HEK293 (cell line): Measurements from ENCODE around the gene SPATA12.

Experiments used
- MEIS1 ChIP-seq: sonication (generic); formaldehyde crosslinking; IDR thresholded peaks from 2 replicates; pipeline ENCODE4 v1.8.1; 2022; ENCODE audit warnings: missing genetic modification reagents, mild to moderate bottlenecking, borderline replicate concordance
- ZBTB8A ChIP-seq: fragments of 450-650 bp; formaldehyde crosslinking; IDR thresholded peaks from 2 replicates; pipeline ENCODE4 v1.5.1; 2016; ENCODE audit warnings: missing biosample characterization, missing genetic modification characterization
- ZNF302 ChIP-seq: fragments of 450-650 bp; formaldehyde crosslinking; IDR thresholded peaks from 2 replicates; pipeline ENCODE4 v1.5.1; 2016; ENCODE audit warnings: missing biosample characterization, missing genetic modification characterization, low read depth
- TF ChIP-seq, protein P1 (sequence below): fragments of 450-650 bp; formaldehyde crosslinking; IDR thresholded peaks from 2 replicates; pipeline ENCODE4 v1.5.1; 2016; ENCODE audit warnings: missing biosample characterization, missing genetic modification characterization
- TF ChIP-seq, protein P2 (sequence below): fragments of 450-650 bp; formaldehyde crosslinking; IDR thresholded peaks from 2 replicates; pipeline ENCODE4 v1.5.1; 2016; ENCODE audit warnings: missing biosample characterization, missing genetic modification characterization
- TF ChIP-seq, protein P3 (sequence below): fragments of 450-650 bp; formaldehyde crosslinking; IDR thresholded peaks from 2 replicates; pipeline ENCODE4 v1.5.1; 2016; ENCODE audit warnings: missing biosample characterization, missing genetic modification characterization, low read depth

DNA sequence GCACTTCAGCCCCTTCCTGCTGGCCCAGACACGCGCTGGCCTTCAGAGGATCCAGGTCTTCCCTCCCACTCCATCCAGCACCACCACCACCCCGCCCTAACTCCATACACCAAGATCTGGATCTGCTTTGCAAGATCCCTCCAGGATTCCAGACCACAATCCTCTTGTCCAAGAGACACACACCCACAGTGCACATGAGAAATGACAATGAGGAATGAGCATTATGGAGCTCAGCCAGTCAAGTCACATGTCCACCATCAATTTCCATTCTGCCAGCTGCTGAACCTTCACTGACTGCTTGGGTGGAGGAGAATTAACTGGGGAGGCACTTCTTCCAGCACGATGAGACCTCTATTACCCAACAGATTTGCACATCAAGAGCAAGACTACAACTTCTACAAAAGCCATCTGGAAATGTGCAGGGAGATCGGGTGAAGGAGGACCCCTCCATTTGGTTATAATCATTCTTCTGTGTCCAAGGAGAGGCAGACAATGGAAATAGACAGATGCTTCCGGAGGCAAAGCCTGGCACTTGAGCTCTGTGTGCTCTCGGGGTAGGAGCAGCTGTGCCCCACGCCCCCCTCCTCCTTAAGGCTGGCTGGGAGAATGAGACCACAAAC lies 12.3 kb upstream of the SPATA12 start:
- TF ChIP-seq, protein P1, sequence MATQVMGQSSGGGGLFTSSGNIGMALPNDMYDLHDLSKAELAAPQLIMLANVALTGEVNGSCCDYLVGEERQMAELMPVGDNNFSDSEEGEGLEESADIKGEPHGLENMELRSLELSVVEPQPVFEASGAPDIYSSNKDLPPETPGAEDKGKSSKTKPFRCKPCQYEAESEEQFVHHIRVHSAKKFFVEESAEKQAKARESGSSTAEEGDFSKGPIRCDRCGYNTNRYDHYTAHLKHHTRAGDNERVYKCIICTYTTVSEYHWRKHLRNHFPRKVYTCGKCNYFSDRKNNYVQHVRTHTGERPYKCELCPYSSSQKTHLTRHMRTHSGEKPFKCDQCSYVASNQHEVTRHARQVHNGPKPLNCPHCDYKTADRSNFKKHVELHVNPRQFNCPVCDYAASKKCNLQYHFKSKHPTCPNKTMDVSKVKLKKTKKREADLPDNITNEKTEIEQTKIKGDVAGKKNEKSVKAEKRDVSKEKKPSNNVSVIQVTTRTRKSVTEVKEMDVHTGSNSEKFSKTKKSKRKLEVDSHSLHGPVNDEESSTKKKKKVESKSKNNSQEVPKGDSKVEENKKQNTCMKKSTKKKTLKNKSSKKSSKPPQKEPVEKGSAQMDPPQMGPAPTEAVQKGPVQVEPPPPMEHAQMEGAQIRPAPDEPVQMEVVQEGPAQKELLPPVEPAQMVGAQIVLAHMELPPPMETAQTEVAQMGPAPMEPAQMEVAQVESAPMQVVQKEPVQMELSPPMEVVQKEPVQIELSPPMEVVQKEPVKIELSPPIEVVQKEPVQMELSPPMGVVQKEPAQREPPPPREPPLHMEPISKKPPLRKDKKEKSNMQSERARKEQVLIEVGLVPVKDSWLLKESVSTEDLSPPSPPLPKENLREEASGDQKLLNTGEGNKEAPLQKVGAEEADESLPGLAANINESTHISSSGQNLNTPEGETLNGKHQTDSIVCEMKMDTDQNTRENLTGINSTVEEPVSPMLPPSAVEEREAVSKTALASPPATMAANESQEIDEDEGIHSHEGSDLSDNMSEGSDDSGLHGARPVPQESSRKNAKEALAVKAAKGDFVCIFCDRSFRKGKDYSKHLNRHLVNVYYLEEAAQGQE (tag by site-specific recombination) = no peak
- no peak for TF ChIP-seq ZBTB8A (tag by site-specific recombination)
- no peak for TF ChIP-seq MEIS1 (CRISPR knock-in tag)
- no peak for TF ChIP-seq ZNF302 (tag by site-specific recombination)
- TF ChIP-seq, protein P2, sequence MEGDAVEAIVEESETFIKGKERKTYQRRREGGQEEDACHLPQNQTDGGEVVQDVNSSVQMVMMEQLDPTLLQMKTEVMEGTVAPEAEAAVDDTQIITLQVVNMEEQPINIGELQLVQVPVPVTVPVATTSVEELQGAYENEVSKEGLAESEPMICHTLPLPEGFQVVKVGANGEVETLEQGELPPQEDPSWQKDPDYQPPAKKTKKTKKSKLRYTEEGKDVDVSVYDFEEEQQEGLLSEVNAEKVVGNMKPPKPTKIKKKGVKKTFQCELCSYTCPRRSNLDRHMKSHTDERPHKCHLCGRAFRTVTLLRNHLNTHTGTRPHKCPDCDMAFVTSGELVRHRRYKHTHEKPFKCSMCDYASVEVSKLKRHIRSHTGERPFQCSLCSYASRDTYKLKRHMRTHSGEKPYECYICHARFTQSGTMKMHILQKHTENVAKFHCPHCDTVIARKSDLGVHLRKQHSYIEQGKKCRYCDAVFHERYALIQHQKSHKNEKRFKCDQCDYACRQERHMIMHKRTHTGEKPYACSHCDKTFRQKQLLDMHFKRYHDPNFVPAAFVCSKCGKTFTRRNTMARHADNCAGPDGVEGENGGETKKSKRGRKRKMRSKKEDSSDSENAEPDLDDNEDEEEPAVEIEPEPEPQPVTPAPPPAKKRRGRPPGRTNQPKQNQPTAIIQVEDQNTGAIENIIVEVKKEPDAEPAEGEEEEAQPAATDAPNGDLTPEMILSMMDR (tag by site-specific recombination) = no peak
- TF ChIP-seq, protein P3, sequence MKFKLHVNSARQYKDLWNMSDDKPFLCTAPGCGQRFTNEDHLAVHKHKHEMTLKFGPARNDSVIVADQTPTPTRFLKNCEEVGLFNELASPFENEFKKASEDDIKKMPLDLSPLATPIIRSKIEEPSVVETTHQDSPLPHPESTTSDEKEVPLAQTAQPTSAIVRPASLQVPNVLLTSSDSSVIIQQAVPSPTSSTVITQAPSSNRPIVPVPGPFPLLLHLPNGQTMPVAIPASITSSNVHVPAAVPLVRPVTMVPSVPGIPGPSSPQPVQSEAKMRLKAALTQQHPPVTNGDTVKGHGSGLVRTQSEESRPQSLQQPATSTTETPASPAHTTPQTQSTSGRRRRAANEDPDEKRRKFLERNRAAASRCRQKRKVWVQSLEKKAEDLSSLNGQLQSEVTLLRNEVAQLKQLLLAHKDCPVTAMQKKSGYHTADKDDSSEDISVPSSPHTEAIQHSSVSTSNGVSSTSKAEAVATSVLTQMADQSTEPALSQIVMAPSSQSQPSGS = no peak
